ENCODE measurements around the gene SH3BGRL2.

- TF ChIP-seq CTCF (IDR thresholded peaks at IDR 0.05) (no peak), EP300 (IDR thresholded peaks at IDR 0.05) (no peak)
These were observed 604 bp downstream of the SH3BGRL2 start for GRCh38 chr6:79631693-79632172.
